NT2/D1 (cell line): ENCODE data around the gene RPP25L.

Source experiments
- SUZ12 ChIP-seq: IDR thresholded peaks from 2 replicates; pipeline ENCODE4 v1.6.1; 2011; ENCODE audit not compliant: insufficient read length, insufficient read depth; ENCODE audit errors: extremely low read depth
- YY1 ChIP-seq: IDR thresholded peaks from 2 replicates; pipeline ENCODE4 v1.6.1; 2011; ENCODE audit not compliant: insufficient read length, insufficient read depth
- ZNF274 ChIP-seq: IDR thresholded peaks from 2 replicates; pipeline ENCODE4 v1.6.1; 2011; ENCODE audit warnings: mild to moderate bottlenecking, low read depth, low read length

GRCh38 chr9:34594177-34594576, 17.7 kb downstream of the RPP25L start:
- TF ChIP-seq ZNF274, result no peak
- no peak for TF ChIP-seq YY1
- no peak for TF ChIP-seq SUZ12
